Measurements from ENCODE around the gene MAP2K5.
"Not testable (repeated sequence)": the region's sequence is repeated elsewhere in the genome, so short reads cannot be mapped to it uniquely, and the experiment has no call there.

MAP2K5 gene

DNA sequence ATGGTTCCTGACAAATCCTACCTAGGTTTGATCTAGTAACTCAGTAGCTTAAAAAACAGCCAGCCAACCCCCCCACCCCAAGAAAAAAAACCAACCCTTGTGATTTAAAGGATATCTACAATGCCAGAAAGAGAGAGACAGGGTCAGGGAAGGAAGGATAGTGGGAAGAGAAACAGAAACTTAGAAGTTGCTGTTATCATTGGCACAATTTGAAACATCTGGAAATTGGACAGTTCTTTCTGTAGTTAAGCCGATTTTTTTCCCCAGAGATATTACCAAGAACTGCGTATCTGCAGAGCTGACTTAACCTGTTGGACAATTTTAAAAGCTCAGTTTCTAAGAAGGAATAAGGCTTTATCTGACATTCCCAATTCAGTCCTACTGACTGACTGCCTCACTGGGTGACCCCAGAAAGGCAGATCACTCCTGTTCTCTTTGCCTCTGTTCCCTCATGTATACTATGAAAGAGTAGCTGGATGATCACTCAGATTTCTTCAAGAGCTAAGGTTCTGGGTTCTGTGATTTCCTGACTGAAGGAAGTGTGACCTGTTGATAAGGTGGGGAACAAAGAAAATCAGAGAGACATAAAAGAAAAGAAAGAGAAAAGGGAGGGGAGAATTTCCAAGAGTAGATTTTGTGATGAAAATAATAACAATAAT, 128.3 kb downstream of the MAP2K5 start (continued):
- TF ChIP-seq, protein P1, sequence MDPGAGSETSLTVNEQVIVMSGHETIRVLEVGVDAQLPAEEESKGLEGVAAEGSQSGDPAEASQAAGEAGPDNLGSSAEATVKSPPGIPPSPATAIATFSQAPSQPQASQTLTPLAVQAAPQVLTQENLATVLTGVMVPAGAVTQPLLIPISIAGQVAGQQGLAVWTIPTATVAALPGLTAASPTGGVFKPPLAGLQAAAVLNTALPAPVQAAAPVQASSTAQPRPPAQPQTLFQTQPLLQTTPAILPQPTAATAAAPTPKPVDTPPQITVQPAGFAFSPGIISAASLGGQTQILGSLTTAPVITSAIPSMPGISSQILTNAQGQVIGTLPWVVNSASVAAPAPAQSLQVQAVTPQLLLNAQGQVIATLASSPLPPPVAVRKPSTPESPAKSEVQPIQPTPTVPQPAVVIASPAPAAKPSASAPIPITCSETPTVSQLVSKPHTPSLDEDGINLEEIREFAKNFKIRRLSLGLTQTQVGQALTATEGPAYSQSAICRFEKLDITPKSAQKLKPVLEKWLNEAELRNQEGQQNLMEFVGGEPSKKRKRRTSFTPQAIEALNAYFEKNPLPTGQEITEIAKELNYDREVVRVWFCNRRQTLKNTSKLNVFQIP (CRISPR knock-in tag; IDR thresholded peaks at IDR 0.05; ENCODE audit: borderline replicate concordance, low read depth) = no peak
- TF ChIP-seq, protein P2, sequence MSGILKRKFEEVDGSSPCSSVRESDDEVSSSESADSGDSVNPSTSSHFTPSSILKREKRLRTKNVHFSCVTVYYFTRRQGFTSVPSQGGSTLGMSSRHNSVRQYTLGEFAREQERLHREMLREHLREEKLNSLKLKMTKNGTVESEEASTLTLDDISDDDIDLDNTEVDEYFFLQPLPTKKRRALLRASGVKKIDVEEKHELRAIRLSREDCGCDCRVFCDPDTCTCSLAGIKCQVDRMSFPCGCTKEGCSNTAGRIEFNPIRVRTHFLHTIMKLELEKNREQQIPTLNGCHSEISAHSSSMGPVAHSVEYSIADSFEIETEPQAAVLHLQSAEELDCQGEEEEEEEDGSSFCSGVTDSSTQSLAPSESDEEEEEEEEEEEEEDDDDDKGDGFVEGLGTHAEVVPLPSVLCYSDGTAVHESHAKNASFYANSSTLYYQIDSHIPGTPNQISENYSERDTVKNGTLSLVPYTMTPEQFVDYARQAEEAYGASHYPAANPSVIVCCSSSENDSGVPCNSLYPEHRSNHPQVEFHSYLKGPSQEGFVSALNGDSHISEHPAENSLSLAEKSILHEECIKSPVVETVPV (CRISPR knock-in tag; IDR thresholded peaks at IDR 0.05) = no peak
- TF ChIP-seq ISL1 (CRISPR knock-in tag; IDR thresholded peaks at IDR 0.05) = no peak

DNA sequence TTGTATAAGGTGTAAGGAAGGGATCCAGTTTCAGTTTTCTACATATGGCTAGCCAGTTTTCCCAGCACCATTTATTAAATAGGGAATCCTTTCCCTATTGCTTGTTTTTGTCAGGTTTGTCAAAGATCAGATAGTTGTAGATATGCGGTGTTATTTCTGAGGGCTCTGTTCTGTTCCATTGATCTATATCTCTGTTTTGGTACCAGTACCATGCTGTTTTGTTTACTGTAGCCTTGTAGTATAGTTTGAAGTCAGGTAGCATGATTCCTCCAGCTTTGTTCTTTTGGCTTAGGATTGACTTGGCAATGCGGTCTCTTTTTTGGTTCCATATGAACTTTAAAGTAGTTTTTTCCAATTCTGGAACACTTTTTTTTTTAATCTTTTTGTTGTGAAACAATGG, 130.3 kb downstream of the MAP2K5 start:
- not testable (repeated sequence) for ATAC-seq

DNA sequence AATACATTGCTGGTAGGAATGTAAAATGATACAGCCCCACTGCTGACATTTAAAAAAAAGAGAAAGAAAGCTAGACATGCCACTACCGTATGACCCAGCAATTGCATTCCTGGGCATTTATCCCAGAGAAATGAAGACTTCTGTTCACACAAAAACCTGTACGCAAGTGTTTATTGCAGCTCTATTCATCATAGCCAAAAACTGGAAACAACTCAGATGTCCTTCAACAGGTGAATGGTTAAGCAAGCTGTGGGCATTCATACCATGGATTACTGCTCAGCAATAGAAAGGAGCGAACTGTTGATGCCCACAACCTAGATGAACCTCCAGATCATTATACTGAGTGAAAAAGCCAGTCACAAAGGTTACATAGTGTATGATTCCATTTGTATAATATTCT, 132.5 kb downstream of the MAP2K5 start:
- TF ChIP-seq GLIS3 (CRISPR knock-in tag; IDR thresholded peaks at IDR 0.05) (no peak), SNAI2 (CRISPR knock-in tag; IDR thresholded peaks at IDR 0.05) (no peak), ZFP30 (CRISPR knock-in tag; IDR thresholded peaks at IDR 0.05) (no peak), ARNTL (CRISPR knock-in tag; IDR thresholded peaks at IDR 0.05; ENCODE audit: borderline replicate concordance, low read depth) (no peak), OSR1 (CRISPR knock-in tag; IDR thresholded peaks at IDR 0.05) (no peak), TCF4 (CRISPR knock-in tag; IDR thresholded peaks at IDR 0.05; ENCODE audit: borderline replicate concordance) (no peak)
- no peak for ATAC-seq

DNA sequence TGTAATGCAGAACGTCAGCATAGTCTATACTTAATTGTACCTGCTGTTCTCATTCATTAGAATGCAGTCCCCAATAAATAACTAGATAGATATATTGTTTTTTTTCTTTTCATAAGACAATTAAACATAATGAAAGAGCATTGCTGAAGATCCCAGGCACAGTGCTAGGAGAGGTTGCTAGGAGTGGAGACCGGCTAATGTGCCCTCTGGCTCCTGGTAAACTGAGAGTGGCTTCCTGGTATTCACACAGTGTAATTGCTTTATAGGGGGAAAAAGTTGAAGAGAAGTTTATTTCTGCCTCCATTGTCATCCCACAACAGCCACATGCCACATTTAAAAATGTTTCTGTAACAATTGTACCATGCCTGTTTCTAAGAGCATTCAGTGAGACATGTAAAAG, 135.6 kb downstream of the MAP2K5 start:
- no peak for TF ChIP-seq TCF4 (CRISPR knock-in tag; IDR thresholded peaks at IDR 0.05; ENCODE audit: borderline replicate concordance)
- TF ChIP-seq ZFP3 (CRISPR knock-in tag; IDR thresholded peaks at IDR 0.05) = no peak
- TF ChIP-seq ZNF565 (CRISPR knock-in tag; conservative IDR thresholded peaks at IDR 0.05; ENCODE audit: low read depth) = no peak
- TF ChIP-seq BACH2 (CRISPR knock-in tag; IDR thresholded peaks at IDR 0.05; ENCODE audit: borderline replicate concordance) = no peak
- no peak for TF ChIP-seq PPARA (CRISPR knock-in tag; IDR thresholded peaks at IDR 0.05; ENCODE audit: borderline replicate concordance)
- TF ChIP-seq ARNTL (CRISPR knock-in tag; IDR thresholded peaks at IDR 0.05; ENCODE audit: borderline replicate concordance, low read depth) = no peak
- TF ChIP-seq, protein P3, sequence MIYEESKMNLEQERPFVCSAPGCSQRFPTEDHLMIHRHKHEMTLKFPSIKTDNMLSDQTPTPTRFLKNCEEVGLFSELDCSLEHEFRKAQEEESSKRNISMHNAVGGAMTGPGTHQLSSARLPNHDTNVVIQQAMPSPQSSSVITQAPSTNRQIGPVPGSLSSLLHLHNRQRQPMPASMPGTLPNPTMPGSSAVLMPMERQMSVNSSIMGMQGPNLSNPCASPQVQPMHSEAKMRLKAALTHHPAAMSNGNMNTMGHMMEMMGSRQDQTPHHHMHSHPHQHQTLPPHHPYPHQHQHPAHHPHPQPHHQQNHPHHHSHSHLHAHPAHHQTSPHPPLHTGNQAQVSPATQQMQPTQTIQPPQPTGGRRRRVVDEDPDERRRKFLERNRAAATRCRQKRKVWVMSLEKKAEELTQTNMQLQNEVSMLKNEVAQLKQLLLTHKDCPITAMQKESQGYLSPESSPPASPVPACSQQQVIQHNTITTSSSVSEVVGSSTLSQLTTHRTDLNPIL (CRISPR knock-in tag; IDR thresholded peaks at IDR 0.05; ENCODE audit: low read depth) = no peak
- no peak for TF ChIP-seq ZC3H10 (CRISPR knock-in tag; IDR thresholded peaks at IDR 0.05)
- no peak for TF ChIP-seq ISL1 (CRISPR knock-in tag; IDR thresholded peaks at IDR 0.05)
- no peak for TF ChIP-seq CSDC2 (CRISPR knock-in tag; IDR thresholded peaks at IDR 0.05)
- TF ChIP-seq RARB (CRISPR knock-in tag; IDR thresholded peaks at IDR 0.05) = no peak
- no peak for TF ChIP-seq ZFP30 (CRISPR knock-in tag; IDR thresholded peaks at IDR 0.05)
- no peak for TF ChIP-seq ZNF70 (CRISPR knock-in tag; IDR thresholded peaks at IDR 0.05)
- ATAC-seq = no peak

DNA sequence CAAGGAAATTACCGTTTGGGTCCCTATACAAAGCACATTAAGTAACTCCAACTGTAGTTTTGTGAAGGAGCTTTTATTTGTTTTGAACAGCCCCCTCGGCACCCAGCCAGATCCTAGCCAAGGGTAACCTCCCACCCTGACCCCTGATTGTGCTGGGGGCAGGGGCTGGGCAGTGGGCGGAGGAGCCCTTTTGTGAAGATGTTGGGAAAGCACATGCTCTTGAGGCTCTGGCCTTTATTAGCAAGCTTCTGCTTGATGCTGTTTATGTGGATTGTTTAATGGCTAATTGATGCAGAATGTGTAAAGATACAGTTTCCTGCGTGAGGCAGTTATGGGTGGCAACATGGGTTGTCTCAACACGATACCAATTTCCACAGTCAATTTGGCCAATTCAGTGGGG, 136.5 kb downstream of the MAP2K5 start:
- ATAC-seq = no peak
- TF ChIP-seq, protein P4, sequence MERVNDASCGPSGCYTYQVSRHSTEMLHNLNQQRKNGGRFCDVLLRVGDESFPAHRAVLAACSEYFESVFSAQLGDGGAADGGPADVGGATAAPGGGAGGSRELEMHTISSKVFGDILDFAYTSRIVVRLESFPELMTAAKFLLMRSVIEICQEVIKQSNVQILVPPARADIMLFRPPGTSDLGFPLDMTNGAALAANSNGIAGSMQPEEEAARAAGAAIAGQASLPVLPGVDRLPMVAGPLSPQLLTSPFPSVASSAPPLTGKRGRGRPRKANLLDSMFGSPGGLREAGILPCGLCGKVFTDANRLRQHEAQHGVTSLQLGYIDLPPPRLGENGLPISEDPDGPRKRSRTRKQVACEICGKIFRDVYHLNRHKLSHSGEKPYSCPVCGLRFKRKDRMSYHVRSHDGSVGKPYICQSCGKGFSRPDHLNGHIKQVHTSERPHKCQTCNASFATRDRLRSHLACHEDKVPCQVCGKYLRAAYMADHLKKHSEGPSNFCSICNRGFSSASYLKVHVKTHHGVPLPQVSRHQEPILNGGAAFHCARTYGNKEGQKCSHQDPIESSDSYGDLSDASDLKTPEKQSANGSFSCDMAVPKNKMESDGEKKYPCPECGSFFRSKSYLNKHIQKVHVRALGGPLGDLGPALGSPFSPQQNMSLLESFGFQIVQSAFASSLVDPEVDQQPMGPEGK (CRISPR knock-in tag; IDR thresholded peaks at IDR 0.05; ENCODE audit: borderline replicate concordance) = no peak
- TF ChIP-seq ARNTL (CRISPR knock-in tag; IDR thresholded peaks at IDR 0.05; ENCODE audit: borderline replicate concordance, low read depth) (no peak), ESRRG (CRISPR knock-in tag; IDR thresholded peaks at IDR 0.05) (no peak), PPARA (CRISPR knock-in tag; IDR thresholded peaks at IDR 0.05; ENCODE audit: borderline replicate concordance) (no peak), TCF4 (CRISPR knock-in tag; IDR thresholded peaks at IDR 0.05; ENCODE audit: borderline replicate concordance) (no peak), ZNF565 (CRISPR knock-in tag; conservative IDR thresholded peaks at IDR 0.05; ENCODE audit: low read depth) (no peak), SNAI2 (CRISPR knock-in tag; IDR thresholded peaks at IDR 0.05) (no peak), GLIS3 (CRISPR knock-in tag; IDR thresholded peaks at IDR 0.05) (no peak), OSR1 (CRISPR knock-in tag; IDR thresholded peaks at IDR 0.05) (no peak)
- TF ChIP-seq, protein P5, sequence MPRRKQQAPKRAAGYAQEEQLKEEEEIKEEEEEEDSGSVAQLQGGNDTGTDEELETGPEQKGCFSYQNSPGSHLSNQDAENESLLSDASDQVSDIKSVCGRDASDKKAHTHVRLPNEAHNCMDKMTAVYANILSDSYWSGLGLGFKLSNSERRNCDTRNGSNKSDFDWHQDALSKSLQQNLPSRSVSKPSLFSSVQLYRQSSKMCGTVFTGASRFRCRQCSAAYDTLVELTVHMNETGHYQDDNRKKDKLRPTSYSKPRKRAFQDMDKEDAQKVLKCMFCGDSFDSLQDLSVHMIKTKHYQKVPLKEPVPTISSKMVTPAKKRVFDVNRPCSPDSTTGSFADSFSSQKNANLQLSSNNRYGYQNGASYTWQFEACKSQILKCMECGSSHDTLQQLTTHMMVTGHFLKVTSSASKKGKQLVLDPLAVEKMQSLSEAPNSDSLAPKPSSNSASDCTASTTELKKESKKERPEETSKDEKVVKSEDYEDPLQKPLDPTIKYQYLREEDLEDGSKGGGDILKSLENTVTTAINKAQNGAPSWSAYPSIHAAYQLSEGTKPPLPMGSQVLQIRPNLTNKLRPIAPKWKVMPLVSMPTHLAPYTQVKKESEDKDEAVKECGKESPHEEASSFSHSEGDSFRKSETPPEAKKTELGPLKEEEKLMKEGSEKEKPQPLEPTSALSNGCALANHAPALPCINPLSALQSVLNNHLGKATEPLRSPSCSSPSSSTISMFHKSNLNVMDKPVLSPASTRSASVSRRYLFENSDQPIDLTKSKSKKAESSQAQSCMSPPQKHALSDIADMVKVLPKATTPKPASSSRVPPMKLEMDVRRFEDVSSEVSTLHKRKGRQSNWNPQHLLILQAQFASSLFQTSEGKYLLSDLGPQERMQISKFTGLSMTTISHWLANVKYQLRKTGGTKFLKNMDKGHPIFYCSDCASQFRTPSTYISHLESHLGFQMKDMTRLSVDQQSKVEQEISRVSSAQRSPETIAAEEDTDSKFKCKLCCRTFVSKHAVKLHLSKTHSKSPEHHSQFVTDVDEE (CRISPR knock-in tag; IDR thresholded peaks at IDR 0.05) = no peak
- TF ChIP-seq, protein P1 (CRISPR knock-in tag; IDR thresholded peaks at IDR 0.05; ENCODE audit: borderline replicate concordance, low read depth) = no peak
- TF ChIP-seq, protein P3 (CRISPR knock-in tag; IDR thresholded peaks at IDR 0.05; ENCODE audit: low read depth) = no peak
